NCI-H1048 (cell line): ENCODE results near the gene TSSK2.
"Not testable (repeated sequence)": the region's sequence is repeated elsewhere in the genome, so short reads cannot be mapped to it uniquely, and the experiment has no call there.

ENCODE experiments used
- DNase-seq: peaks from one replicate; lab custom pipeline; 2025; lab: John Stamatoyannopoulos, UW

TSSK2 gene

DNA sequence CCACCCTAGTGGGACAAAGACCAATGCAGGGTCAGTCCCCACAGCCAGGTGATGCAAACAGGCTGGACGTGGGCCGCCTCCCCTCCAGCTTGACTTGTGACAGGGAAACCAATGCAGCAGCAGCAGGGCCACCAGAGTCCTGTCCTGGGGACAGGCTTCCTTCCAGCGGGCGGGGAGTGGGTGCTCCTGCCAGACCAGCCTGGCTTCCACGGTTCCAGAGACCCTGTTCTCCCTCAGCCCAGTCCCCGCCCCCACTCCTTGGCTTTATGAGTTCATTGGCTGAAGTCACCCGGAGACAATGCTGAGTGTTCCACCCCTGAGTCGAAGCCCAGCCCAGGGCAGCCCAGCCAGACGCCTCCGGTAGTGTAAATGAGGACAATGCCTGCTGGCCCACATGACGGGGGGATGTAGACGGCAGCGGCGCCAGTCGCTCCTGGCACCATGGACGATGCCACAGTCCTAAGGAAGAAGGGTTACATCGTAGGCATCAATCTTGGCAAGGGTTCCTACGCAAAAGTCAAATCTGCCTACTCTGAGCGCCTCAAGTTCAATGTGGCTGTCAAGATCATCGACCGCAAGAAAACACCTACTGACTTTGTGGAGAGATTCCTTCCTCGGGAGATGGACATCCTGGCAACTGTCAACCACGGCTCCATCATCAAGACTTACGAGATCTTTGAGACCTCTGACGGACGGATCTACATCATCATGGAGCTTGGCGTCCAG is at the start of gene TSSK2:
TSS of gene TSSK2 (plus strand) at position 350 of the 726 bp plus-strand sequence. CDS start at position 442, 92 bp downstream.
- DNase-seq = no peak

- DNase-seq = no peak
Measured at GRCh38 chr22:19081351-19081750, 49.8 kb upstream of the TSSK2 start.

DNA sequence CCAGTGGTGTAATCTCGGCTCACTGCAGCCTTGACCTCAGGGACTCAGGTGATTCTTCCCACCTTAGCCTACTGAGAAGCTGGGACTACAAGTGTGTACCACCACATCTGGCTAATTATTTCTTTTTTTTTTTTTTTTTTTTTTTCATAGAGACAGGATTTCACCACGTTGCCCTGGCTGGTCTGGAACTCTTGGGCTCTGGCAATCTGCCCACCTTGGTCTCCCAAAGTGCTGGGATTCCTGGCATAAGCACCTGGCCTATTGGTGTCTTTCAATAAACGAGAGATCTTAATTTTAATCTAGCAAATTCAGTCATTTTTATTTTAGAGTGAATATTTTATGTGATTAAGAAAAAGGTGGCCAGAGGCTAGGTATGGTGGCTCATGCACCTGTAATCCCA is 49.0 kb upstream of the TSSK2 start:
- no peak for DNase-seq

DNA sequence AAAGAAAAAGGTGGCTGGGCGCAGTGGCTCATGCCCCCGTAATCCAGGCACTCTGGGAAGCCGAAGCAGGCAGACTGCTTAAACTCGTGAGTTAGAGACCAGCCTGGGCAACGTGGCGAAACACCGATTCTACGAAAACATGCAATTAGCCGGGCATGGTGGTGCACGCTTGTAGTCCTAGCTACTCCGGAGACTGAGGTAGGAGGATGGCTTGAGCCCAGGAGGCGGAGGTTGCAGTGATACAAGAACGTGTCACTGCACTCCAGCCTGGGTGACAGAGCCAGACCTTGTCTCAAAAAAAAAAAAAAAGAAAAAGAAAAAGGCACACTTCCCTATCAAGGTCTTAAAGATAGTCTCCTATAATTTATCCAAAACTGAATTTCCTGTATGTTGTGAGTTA is 48.3 kb upstream of the TSSK2 start:
- no peak for DNase-seq

GRCh38 chr22:19084126-19084525 is 47.0 kb upstream of the TSSK2 start:
- DNase-seq = not testable (repeated sequence)

DNA sequence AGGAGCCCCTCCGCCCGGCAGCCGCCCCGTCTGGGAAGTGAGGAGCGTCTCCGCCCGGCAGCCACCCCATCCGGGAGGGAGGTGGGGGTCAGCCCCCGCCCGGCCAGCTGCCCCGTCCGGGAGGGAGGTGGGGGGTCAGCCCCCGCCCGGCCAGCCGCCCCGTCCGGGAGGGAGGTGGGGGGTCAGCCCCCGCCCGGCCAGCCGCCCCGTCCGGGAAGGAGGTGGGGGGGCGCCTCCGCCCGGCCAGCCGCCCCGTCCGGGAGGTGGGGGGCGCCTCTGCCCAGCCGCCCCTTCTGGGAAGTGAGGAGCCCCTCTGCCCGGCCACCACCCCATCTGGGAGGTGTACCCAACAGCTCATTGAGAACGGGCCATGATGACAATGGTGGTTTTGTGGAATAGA is 46.5 kb upstream of the TSSK2 start:
- not testable (repeated sequence) for DNase-seq

- no peak for DNase-seq
Measured at GRCh38 chr22:19085233-19085718, 45.8 kb upstream of the TSSK2 start.

DNA sequence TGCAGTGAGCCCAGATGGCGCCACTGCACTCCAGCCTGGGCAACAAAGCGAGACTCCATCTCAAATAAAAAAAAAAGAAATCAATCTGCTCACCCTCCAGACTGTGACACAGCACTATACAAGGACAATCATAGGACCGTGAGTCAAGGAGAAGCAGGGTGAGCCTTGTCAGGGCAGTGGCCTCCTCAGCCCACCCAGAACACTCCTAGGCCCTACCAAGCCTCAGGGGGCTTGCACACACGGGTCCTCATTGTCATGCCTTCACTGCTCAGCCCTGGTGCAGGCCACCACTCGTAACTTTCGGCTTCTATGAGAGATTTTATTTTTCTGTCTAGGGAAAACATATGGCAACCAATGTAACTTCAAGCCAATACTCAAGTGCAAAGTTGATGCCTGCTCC is 44.7 kb upstream of the TSSK2 start:
- DNase-seq = no peak

DNA sequence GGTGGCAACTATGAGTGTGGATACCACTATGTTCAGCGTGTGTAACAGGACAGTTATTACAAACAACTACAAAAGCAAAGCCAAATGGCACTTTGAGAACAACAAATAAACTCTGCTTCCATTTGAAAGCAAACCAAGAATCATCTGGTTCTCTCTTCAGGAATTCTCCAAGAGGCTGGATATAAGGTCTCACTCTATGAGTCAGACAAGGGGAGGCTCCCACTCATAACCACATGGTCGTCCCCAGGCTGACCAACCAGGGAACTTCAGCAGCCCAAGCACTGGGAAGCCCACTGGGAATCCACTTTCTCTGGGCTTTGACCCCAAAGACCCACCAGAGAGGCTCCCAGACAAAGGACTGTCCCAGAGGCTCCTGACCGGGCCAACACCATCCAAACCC is 44.2 kb upstream of the TSSK2 start:
- DNase-seq = no peak

DNA sequence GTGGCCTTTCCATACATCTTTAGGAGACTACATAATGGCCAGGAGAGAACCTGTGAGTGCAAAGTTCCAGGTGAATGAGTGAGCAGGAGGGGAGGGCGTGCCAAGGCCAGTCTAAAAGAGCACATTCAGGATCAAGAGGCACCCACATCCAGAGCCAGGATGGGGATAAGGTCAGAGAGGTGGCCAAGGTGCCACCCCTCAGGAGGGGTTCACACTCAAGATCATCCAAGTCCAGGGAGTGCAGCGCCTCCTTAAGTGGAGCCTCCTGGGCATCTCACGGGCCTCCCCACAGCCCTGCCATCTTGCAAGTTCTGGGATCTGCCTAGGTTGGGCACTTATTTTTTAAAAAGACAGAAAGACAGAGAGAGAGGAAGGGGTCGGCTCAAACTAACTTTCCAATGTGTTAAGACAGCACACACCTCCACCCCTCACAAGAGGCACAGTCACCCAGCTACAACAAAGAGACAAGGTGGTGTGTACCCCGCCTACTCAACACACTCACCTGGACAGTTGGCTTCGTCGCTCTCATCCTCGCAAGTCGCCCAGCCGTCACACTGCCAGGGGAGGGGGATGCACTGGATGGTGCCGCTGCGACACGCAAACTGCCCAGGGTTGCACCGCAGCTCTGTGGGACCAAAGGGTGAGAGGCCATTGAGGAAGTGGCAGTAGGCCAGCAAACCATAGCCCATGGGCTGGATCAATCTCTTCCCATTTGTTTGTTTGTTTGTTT is 42.1 kb upstream of the TSSK2 start:
- DNase-seq = no peak

GRCh38 chr22:19090183-19090582 is 40.9 kb upstream of the TSSK2 start:
- DNase-seq = no peak

GRCh38 chr22:19090586-19091127 is 40.5 kb upstream of the TSSK2 start:
- DNase-seq = no peak

DNA sequence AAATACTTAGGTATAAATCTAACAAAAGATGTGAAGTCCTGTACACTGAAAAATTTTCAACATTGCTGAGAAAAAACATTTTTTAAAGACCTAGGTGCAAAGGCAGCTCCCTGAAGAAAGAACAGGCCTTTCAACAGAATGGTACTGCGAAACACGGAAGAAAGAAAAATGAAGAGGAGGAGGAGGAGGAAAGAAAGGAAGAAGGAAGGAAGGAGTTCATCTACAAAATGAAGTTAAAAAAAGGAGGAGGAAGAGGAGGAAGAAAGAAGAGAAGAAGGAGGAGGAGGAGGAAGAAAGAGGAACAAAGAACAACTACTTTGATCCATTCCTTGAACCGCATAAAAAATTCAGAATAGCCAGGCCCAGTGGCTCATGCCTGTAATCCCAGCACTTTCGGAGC is 38.4 kb upstream of the TSSK2 start:
- DNase-seq = no peak

DNA sequence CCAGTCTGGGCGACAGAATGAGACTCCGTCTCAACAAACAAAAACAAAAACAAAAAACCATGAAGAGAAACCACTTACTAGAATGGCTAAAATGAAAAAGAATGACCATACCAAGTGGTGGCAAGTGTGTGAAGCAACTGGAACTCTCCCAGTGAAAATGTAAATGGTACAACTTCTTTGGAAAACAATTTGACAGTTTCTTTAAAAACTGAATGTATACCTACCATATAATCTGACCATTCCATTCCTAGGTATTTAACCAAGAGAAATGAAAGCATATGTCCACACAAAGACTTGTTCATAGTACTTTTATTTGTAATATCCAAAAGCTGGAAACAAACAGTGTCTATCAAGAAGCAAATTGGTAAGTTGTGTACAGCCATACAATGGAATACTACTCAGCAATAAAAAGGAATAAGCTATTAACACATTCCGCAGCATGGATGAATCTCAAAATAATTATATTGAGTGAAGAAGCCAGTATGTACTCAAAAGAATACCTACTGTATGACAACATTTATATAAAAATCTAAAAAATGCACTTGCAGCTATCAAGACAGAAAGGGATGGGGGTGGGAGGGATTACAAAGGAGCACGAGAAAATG is 36.6 kb upstream of the TSSK2 start:
- no peak for DNase-seq

DNA sequence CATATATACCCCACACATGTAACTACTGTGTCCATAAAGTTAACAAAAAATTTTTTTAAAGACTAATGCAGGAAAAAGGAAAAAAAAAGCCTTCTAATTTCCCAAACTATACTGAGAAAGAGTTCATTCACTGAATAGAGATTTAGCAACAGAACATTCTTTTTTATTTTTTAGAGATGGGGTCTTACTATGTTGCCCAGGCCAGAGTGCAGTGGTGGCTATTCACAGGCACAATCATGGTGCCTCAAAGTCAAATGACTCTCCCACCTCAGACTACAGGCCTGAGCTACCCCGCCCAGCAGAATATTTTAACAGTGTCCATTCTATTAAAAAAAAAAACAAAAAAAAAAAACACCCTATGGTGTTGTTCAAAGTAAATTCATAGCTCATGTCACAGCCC is 34.6 kb upstream of the TSSK2 start:
- DNase-seq = no peak

DNA sequence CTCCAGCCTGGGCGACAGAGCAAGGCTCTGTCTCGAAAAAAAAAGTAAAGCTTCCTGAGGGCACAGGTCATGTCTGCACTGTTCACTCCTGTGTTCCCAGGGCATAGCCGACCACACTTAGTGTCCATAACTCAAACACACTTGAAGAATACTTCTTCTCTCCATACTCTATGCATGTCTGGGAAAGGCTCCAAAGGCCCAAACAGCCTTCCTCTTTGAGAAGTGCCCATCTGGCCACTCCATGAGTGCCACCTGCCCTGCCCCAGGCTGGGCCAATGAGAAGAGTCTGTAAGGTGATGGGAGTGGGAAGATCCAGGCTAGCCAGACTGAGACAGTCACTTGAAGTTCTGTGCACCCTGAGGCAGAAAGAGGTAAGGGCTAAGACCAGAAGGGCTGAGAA is 33.6 kb upstream of the TSSK2 start:
- DNase-seq = no peak

GRCh38 chr22:19098157-19098556 is 33.0 kb upstream of the TSSK2 start:
- no peak for DNase-seq

DNA sequence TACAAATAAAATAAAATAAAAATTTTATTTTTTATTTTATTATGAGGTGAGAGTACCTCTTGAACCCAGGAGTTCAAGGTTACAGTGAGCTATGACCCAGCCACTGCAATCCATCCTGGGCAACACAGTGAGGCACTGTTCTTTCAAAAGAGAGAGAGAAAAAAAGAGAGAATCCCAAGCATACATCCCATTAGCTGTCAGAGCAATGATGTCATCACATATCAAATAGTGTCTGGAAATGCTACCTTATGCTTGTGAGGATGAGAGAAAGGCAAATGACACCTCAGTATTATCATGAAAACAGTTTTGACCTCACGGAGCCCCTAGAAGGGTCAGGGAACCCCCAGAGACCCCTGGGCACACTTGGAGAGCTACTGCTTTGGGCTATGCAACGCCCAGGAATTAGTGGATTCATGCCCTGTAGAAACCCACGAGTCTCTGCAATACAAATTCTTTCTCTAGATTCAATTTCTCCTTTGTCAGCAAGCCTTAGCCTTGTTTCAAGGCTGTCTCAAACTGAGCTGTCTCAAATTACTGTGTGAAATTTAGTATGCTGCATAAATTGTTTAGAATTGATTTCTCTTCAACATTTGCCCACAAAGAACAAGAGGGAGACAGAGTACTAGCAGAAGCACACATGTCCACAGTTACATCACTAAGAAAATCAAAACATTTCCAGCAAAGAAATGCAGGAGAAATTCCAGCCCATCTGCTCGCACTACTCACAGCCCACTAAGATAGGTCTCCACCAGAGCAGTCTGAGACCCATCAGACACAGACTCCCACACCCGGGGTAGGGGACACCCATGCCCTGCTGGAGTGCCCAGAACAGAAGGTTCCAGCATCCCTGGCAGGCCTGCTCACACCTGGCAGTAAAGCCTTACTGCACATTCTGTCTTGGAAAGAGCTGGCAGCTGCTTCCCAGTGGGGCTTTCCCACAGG is 27.0 kb upstream of the TSSK2 start:
- DNase-seq = no peak

GRCh38 chr22:19105456-19105855 is 25.7 kb upstream of the TSSK2 start:
- DNase-seq = no peak

GRCh38 chr22:19105867-19106802 is 25.0 kb upstream of the TSSK2 start:
- DNase-seq = no peak
